GM23248 (cell line): ENCODE measurements around the gene BSCL2. TPM values are rescaled to one million over a fixed set of nuclear protein-coding genes. Genes with fewer than 3 reads are reported as not detected.
"Not testable (repeated sequence)": the region's sequence is repeated elsewhere in the genome, so short reads cannot be mapped to it uniquely, and the experiment has no call there.

ENCODE experiments used
- DNase-seq: peaks from one replicate; pipeline ENCODE4 v3.0.0-alpha.2; 2015
- H2AFZ ChIP-seq: fragments of 200-600 bp; sonication (generic); 2 replicates; pipeline ENCODE4 v1.6.1; 2016; ENCODE audit warnings: antibody characterized with exemption
- H3F3A ChIP-seq: fragments of 200-600 bp; sonication (generic); 2 replicates; pipeline ENCODE4 v1.6.1; 2016; ENCODE audit warnings: mild to moderate bottlenecking, antibody characterized with exemption, mixed run types; ENCODE audit not compliant: insufficient read depth
- H3K27ac ChIP-seq: fragments of 200-600 bp; sonication (generic); 2 replicates; pipeline ENCODE4 v1.5.1; 2016; ENCODE audit warnings: mild to moderate bottlenecking
- H3K27me3 ChIP-seq: fragments of 200-600 bp; sonication (generic); replicated peaks from 2 replicates; pipeline ENCODE4 v1.6.1; 2016; ENCODE audit warnings: mild to moderate bottlenecking; ENCODE audit not compliant: insufficient read depth
- H3K36me3 ChIP-seq: fragments of 200-600 bp; sonication (generic); 2 replicates; pipeline ENCODE4 v1.6.1; 2016; ENCODE audit warnings: low read depth, mild to moderate bottlenecking
- H3K4me1 ChIP-seq: fragments of 200-600 bp; sonication (generic); 2 replicates; pipeline ENCODE4 v1.6.1; 2016; ENCODE audit warnings: mild to moderate bottlenecking; ENCODE audit not compliant: insufficient read depth
- H3K4me2 ChIP-seq: fragments of 200-600 bp; sonication (generic); one replicate; pipeline ENCODE4 v1.6.1; 2016; ENCODE audit warnings: mild to moderate bottlenecking; ENCODE audit not compliant: unreplicated experiment
- H3K4me3 ChIP-seq: fragments of 200-600 bp; sonication (generic); 2 replicates; pipeline ENCODE4 v1.5.1; 2016; ENCODE audit warnings: mild to moderate bottlenecking
- H3K79me2 ChIP-seq: fragments of 200-600 bp; sonication (generic); 2 replicates; pipeline ENCODE4 v1.6.1; 2016; ENCODE audit warnings: mild to moderate bottlenecking; ENCODE audit not compliant: insufficient read depth
- H3K9ac ChIP-seq: fragments of 200-600 bp; sonication (generic); 2 replicates; pipeline ENCODE4 v1.6.1; 2016; ENCODE audit warnings: mild to moderate bottlenecking
- H3K9me2 ChIP-seq: fragments of 200-600 bp; sonication (generic); 2 replicates; pipeline ENCODE4 v1.6.1; 2016; ENCODE audit warnings: mixed run types, mild to moderate bottlenecking, moderate library complexity; ENCODE audit not compliant: insufficient read depth
- H3K9me3 ChIP-seq: fragments of 200-600 bp; sonication (generic); one replicate; pipeline ENCODE4 v1.6.1; 2017; ENCODE audit warnings: low read depth
- H4K20me1 ChIP-seq: fragments of 200-600 bp; sonication (generic); 2 replicates; pipeline ENCODE4 v1.6.0; 2016; ENCODE audit not compliant: insufficient read depth
- EZH2 ChIP-seq: fragments of 200-600 bp; sonication (generic); IDR thresholded peaks from 2 replicates; pipeline ENCODE4 v1.6.1; 2018; ENCODE audit warnings: antibody characterized with exemption, mild to moderate bottlenecking; ENCODE audit not compliant: insufficient read depth, poor library complexity, severe bottlenecking
- EZH2phosphoT487 ChIP-seq: fragments of 200-600 bp; sonication (generic); IDR thresholded peaks from 2 replicates; pipeline ENCODE4 v1.6.1; 2018; ENCODE audit warnings: antibody characterized with exemption, moderate library complexity, mild to moderate bottlenecking, low read depth; ENCODE audit not compliant: insufficient read depth
- WGBS, 2 experiments: methylation state at CpG; one replicate each; pipeline ENCODE4 v1.1.6; 2015 to 2017; ENCODE audit warnings: low lambda C conversion rate in 2 of 2, low coverage in 1 of 2; ENCODE audit errors: missing lambda C conversion rate in 2 of 2; 5-methylcytosine and 5-hydroxymethylcytosine counted together
- in situ Hi-C: fragments of 300-500 bp; cut with MboI; formaldehyde crosslinking; loops from 2 replicates; pipeline ENCODE4 v1.15.0; 2020
- polyA plus RNA-seq: library from polyadenylated mRNA; unstranded; fragments of >200 nt; fragmentation: Nextera tagmentation; extraction: Ambion mirVana; gene quantifications from 2 replicates; pipeline ENCODE4 v1.2.1, GENCODE V29; 2016
- total RNA-seq: library from RNA; depleted of rRNA; stranded (reverse); fragments of >200 nt; shearing (Covaris generic); gene quantifications from 2 replicates; pipeline ENCODE4 v1.2.3, GENCODE V29; 2014

Gene BSCL2
- total and polyA plus RNA-seq, 2 experiments from 2014 or later, result 51.0 to 74.5 TPM

DNA sequence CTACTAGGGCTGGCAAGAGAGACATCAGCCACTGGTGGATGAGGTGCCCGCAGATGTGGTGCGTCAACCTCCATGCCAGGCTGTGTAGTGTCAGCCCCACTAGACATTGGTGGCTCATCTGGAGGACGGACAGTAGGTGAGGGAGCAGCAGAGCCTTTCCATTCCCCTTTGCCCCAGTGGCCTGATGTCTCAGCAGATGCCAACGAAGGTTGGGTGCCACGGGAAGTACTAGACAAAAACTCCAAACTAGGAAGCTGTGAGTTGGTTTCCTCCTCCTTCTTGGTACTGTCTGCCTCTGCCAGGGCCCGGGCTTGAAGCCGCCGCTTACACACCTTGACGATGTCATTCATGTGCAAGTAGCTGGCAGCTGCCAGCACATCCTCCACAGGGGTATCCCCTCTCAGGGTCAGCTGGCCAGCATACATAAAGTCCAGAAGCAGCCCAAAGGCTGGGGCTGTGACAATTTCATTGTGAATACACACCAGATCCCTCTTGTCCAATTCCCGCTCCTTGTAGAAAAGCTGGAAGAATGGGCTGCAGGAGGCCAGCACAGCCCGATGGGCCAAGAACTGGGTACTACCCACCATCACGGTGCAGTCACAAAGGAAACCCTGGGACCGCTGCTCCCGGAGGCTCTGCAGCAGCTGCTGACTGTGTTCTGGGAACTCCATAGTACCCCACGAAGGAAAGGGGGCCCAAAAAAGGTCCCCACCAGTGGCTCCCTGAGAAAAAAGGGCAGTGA is 45.9 kb upstream of the BSCL2 start:
- H3K9me2 ChIP-seq, result no peaks in the 10 kb centered on the region
- H3K4me2 ChIP-seq, result peak overlapping the region; percentile 76
- peak overlapping the region; percentile 84; the same call in 1 of the 2 replicates for H3K27ac ChIP-seq
- WGBS, 2 experiments, result 68% methylated on average over 15 of the region's 15 CpGs
- DNase-seq, result no peak
- no peaks in the 10 kb centered on the region for H4K20me1 ChIP-seq
- peak overlapping the region; percentile 95 for H2AFZ ChIP-seq
- H3K9ac ChIP-seq, result peak overlapping the region; percentile 87
- H3K36me3 ChIP-seq, result no peaks in the 10 kb centered on the region
- H3K27me3 ChIP-seq, result no peaks in the 10 kb centered on the region
- TF ChIP-seq EZH2, result no peak
- TF ChIP-seq EZH2phosphoT487, result no peak
- no peaks in the 10 kb centered on the region for H3K9me3 ChIP-seq
- no peaks in the 10 kb centered on the region for H3K4me1 ChIP-seq
- in situ Hi-C loops, result no loop called here
- H3K79me2 ChIP-seq, result peaks cover 40% of the 10 kb centered on the region
- H3K4me3 ChIP-seq, result peak overlapping the region; percentile 88
- peaks cover under 1% of the 10 kb centered on the region; the same call in 1 of the 2 replicates for H3F3A ChIP-seq

DNA sequence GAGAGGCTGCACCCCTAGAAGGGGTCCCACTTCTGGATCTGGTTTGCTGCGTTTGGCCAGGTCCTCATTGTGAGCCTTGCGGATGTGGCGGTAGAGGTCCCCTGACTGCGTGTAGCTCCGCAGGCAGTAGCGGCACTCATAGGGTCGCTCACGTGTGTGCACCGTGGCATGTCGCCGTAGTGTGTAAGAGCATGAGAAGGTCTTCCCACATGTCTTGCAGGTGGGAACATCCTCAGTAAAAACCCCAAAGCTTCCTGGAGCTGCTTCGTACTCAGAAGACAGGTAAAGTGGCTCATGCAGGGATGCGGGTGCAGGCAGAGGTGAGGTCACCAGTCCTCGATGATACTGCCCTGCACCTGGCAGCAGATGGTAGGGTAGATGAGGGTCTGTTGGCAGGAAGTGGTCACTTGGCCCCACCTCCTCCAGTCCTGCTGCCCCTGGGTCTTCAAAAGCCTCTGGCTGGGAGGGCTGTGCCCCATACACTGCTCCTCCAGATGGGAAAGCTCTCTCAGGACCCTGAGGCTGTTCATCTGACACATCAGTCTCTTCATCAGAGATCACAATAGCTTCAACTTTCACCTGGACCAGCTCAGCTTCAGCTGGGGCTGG is 45.1 kb upstream of the BSCL2 start:
- Histone ChIP-seq H3K27ac (no peak overlapping the region), H3K4me2 (no peak overlapping the region), H3F3A (peaks cover 5% of the 10 kb centered on the region; the same call in 1 of the 2 replicates), H3K4me3 (no peak overlapping the region), H4K20me1 (no peaks in the 10 kb centered on the region), H3K9me3 (no peaks in the 10 kb centered on the region), H3K36me3 (no peaks in the 10 kb centered on the region), H3K4me1 (no peaks in the 10 kb centered on the region), H3K9ac (no peak overlapping the region), H2AFZ (no peak overlapping the region), H3K79me2 (peaks cover 40% of the 10 kb centered on the region), H3K9me2 (no peaks in the 10 kb centered on the region), H3K27me3 (no peaks in the 10 kb centered on the region)
- DNase-seq, result no peak
- no peak for TF ChIP-seq EZH2
- TF ChIP-seq EZH2phosphoT487, result no peak
- in situ Hi-C loops, result no loop called here
- WGBS, 2 experiments, result 90 to 91% methylated on average over 14 of the region's 14 CpGs

DNA sequence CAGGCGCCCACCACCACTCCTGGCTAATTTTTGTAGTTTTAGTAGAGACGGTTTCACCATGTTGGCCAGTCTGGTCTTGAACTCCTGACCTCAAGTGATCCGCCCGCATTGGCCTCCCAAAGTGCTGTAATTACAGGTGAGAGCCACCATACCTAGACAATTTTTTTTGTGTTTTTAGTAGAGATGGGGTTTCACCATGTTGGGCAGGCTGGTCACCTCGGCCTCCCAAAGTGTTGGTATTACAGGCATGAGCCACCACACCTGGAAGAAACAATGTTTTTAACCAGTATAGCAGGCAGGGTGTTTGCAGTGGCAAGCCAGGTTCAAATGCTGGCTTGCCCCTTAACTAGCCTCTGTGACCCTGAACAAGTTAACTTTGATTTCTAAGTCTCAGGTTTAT is 42.7 kb upstream of the BSCL2 start:
- H3K4me1 ChIP-seq, H3K4me2 ChIP-seq, H3K9ac ChIP-seq, H3F3A ChIP-seq, H2AFZ ChIP-seq, in situ Hi-C loops, H3K27ac ChIP-seq, DNase-seq, H3K9me2 ChIP-seq, H3K36me3 ChIP-seq, H3K9me3 ChIP-seq, H4K20me1 ChIP-seq, H3K27me3 ChIP-seq, H3K4me3 ChIP-seq: not testable (repeated sequence)
- 95 to 98% methylated on average over 5 of the region's 5 CpGs for WGBS, 2 experiments
- H3K79me2 ChIP-seq, result peaks cover 40% of the 10 kb centered on the region

DNA sequence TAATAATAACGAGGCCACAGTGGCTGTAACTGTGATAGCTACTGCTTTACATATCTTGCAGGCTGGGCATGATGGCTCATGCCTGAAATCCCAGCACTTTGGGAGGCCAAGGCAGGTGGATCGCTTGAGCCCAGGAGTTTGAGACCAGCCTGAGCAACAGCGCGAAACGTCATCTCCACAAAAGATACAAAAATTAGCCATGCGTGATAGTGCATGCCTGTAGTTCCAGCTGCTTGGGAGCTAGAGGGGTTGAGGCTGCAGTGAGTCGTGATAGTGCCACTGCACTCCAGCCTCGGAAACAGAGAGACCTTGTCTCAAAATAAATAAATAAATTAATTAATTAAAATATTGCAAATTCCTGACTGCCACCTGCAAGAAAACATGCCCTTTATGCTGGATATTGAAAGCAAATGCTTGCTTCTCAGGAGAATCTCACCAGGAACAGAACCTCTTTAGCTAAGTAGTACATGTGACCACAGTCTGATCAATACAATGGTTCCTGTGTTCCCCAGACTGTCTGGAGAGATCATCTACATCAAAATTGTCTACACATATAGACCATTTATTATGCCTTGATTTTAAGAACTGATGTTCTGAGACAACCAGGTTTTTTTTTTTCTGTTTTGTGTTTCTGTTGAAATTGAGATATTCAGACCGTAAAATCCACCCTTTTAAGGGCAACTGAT is 40.4 kb upstream of the BSCL2 start:
- DNase-seq, result no peak
- H3K27ac ChIP-seq, result no peak overlapping the region
- H3K79me2 ChIP-seq, result peaks cover 31% of the 10 kb centered on the region
- no peaks in the 10 kb centered on the region for H3K9me2 ChIP-seq
- no peaks in the 10 kb centered on the region for H3K36me3 ChIP-seq
- no peaks in the 10 kb centered on the region for H3K9me3 ChIP-seq
- H3K4me3 ChIP-seq, result no peak overlapping the region
- no peaks in the 10 kb centered on the region for H4K20me1 ChIP-seq
- H3K4me2 ChIP-seq, result no peak overlapping the region
- peaks cover 5% of the 10 kb centered on the region; the same call in 1 of the 2 replicates for H3F3A ChIP-seq
- WGBS, 2 experiments, result 82 to 87% methylated on average over 9 of the region's 9 CpGs
- no peaks in the 10 kb centered on the region for H3K27me3 ChIP-seq
- in situ Hi-C loops, result no loop called here
- H3K9ac ChIP-seq, result no peak overlapping the region
- no peak for TF ChIP-seq EZH2
- no peak for TF ChIP-seq EZH2phosphoT487
- no peaks in the 10 kb centered on the region for H3K4me1 ChIP-seq
- H2AFZ ChIP-seq, result no peak overlapping the region
